Stimulated activated CD4-positive, alpha-beta T cell treated with anti-CD3 and anti-CD28 coated beads, Interleukin-4, amount 100 ng/mL, for 1 hour (primary cell): ENCODE results near the gene VPS13D.
A peak's percentile ranks its signal among the peaks of the same experiment; 100 is the strongest.

Source experiments
- DNase-seq: peaks from one replicate; pipeline ENCODE4 v3.0.0-alpha.2; 2020

The VPS13D gene

DNA sequence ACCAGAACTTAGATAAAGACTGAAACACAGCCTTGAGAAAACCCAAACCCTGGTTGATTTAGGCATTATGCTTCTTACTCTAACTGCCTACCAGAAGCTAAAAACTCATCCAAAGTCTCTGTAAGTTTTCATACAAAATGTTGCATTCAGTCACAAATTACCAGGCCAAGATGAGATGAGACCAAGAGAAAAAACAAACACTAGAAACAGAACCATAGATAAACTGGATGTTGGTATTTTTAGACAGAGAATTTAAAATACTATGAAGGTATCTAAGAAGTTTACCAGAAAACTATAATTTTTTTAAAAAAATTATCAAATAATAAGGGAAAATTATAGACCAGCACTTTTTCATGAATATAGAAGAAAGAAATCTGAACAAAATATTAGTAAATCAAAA, 180.5 kb downstream of the VPS13D start:
- DNase-seq = no peak

DNA sequence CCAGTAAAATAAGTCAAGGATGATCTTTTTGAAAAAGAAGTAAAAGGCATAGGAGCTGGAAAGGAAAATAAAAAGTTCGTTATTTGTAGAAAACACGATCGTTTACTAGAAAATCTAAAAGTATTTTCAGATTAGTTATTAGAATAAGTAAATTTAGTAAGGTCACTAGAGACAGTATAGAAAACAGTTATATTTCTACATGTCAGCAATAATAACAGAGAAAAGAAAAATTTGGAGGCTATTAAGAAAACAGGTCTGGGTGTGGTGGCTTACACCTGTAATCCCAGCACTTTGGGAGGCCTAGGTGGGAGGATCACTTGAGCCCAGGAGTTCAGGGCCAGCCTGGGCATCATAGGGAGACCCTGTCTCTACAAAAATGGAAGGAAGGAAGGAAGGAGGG, 181.3 kb downstream of the VPS13D start:
- no peak for DNase-seq

DNA sequence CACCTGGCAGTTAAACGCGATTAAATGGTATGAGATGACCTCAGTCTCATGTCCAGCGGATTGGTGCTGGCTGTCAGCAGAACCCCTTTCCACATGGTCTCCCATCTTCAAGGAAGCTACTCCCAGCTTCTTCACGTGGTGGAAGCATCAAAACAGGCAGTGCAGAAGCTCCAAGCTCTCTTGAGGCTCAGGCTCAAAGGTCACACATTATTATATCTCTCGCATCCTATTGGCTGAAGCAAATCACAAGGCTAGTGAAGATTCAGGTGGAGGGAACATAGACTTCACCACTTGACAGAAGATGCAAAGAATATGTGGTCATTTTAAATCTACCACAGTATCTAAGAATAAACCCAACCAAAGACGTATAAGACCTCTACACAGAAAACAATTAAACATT, 181.9 kb downstream of the VPS13D start:
- DNase-seq = no peak

DNA sequence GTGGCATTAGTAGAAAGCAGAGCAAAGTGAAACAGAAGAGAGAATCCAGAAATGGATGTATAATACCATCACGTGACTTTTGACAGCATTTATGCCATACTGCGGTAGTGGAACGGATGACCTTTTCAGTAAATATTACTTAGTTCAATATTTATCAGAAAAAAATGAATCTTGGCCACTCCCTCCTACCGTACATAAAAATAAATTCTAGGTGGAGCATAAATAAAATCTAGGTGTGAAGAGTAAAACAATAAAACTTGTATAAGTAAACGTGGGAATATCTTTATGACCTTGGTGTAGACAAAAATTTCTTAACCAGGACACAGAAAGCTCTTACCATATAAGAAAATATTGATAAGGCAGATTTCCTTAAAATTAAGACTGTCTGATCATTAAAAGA, 182.6 kb downstream of the VPS13D start:
- no peak for DNase-seq

DNA sequence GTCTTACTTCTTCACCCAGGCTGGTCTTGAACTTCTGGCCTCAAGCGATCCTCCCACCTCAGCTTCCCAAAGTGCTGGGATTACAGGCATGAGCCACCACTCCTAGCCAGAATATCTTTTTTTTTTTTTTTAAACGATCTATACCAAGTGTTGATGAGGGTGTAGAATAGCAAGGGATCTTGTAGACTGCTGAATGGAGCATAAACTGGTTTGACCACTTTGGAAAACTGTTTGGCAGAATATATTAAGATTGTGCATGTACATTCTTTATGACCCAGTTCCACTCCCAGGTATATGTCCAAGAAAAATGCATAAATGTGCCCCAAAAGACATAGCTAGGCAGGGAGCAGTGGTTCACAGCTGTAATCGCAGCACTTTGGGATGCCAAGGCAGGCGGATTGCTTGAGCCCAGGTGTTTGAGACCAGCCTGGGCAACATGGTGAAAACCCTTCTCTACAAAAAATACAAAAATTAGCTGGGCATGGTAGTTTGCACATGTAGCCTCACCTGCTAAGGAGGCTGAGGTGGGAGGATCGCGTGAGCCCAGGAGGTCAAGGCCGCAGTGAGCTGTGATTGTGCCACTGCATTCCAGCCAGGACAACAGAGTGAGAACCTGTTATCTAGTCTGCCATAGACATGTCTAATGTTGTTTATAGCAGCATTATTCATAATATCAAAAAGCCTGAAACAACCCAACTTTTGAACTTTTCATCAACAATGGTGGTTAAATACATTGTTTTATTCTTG, 184.0 kb downstream of the VPS13D start:
- DNase-seq = no peak

DNA sequence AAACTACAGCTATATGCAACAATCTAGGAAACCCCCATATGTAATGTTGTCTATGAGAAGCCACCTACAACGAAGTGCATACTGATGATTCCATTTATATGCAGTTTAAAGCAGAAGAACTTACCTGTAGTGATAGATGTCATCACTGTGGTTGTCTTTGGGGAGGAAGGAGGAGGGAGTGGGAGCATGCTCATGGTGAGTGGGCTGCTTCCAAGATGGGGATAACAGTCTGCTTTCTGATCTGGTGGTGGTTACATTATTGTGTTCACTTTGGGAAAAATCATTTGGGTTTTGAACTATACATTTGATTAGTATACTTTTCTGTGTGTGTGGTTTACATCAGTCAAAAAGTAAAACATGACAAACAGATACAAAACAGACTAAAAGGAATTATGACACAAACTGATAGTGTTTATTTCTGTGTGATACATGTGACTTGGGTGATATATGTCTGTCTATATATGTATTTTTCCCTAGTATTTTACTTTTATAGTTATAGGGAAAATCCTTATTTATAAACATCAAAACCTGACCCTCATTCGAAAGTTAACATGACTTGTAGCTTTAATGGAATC, 184.7 kb downstream of the VPS13D start:
- no peak for DNase-seq

DNA sequence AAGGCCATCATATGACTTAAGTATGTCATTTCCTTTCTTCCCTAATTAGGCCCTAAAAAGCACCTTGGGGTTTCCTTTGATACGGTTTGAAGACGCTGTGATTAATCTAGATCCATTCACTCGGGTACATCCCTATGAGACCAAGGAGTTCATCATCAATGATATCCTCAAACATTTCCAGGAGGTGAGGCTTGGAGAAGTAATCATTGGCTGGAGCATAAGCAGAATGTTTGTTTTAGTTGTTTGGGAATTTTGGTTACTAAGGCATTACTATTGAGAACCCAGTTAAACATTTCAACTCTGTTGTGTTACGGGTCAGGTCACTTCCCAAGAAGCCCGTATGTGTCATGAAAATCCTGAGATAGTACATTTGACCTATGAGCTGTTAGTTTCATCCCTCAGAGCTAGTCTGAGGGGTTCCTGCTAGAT, 185.2 kb downstream of the VPS13D start:
- DNase-seq = no peak

DNA sequence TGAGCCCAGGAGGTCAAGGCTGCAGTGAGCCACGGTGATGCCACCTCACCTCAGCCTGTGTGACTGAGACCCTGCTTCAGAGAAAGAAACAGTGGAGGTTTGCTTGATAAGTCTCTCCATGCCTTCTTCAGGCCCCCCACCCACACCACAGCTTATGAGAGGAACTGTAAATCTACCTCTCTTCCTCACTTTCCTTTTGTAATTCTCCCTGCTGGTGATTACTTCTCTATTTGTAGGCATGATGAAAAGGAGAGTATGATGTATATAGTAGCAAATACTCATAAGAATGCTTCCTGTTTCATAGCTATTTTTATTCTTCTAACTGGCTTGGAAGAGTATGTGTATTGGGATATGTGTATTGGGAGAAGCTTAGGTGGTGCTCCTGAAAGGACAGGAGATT, 186.3 kb downstream of the VPS13D start:
- DNase-seq = no peak

DNA sequence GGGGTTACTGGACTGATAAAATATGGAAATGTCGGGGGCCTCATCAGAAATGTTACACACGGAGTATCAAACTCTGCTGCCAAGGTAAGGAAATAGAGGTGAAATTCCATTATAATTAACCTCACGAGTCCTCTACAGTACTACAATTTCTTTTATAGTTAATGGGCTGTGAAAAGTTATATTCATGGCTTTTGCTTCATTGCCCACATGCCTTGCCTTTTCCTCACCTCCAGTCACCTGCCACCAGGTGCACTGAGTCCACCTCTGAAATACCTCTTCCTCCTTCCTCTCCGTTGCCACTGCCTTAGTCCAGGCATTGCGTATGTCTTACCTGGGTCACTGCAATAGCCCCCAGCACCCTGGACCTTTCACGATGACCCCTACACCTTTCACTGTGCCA, 186.9 kb downstream of the VPS13D start:
- DNase-seq = no peak

DNA sequence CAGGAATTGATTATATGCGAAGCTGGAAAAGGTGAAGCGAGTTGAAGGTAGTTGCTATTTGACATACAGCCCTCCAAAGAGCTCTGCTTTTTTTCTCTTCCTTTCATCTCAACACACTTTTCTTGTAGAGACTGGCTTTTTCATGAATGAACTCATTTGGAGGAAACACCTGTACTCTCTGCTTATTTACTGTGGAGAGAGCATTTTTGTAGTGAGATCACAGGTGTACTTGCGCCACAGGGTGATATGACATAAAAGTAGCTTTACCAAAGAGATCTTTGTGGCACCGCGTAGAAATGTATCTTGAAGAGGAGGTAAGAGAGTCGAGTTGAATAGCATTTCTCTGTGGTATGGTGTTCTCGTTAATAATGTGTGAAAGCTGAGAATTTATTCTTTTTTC, 187.6 kb downstream of the VPS13D start:
- no peak for DNase-seq

DNA sequence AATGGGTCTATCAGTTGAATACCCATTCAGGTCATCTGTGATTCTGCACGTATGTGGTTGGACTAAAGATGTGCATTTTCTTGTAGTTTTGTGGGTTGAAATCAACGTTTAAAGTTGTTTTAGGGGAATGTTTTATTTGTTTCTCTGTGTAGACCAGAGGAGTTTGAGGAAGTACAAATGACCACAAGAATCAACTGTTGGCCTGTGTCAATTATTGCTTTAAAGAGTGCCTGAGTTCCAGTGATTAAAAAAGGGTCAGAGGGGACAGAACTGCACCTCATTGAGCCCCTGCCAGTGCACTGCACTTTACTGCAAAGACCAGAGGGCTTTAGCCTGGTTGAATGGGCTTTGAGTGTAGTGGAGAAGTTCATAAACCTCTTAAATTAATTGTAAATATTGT, 190.3 kb downstream of the VPS13D start:
- no peak for DNase-seq

DNA sequence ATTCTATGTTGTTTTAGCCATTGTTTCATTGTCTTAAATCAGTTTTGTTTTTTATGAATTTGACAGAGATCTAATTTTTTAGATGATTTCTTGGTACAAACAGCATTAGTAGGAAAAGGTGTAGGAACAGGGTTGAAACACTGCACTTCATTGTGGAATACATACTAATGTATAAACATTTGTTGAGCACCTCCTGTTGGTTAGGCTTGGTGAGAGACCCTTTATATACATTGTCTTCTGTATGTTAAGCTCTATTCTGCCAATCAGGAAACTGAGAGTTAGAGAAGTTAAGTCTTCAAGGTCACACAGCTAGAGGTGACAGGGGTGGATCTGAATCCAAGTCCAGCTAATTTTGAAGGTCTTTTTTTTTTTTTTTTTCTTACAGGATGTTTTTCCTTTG, 192.7 kb downstream of the VPS13D start:
- no peak for DNase-seq

DNA sequence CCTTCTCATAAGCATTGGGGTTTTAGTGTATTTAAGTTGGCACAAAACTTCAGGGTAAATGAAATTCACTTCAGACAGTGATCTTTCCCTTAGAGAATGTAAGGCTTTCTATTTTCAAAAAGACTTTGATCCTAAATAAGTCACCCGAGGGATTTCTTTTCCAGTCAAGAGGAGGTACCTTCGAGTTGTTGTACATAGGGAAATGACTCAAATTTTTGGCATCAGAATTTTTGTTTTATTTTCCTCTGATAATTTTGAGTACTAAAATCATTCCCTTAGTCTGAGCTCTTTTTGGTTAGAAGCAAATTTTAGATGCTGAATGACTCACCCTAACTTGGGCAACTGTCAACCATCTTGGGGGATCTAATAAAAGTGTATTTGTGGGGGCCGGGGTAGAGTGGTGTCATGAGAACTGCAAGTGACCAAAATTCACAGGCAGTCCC, 194.3 kb downstream of the VPS13D start:
- DNase-seq = no peak

DNA sequence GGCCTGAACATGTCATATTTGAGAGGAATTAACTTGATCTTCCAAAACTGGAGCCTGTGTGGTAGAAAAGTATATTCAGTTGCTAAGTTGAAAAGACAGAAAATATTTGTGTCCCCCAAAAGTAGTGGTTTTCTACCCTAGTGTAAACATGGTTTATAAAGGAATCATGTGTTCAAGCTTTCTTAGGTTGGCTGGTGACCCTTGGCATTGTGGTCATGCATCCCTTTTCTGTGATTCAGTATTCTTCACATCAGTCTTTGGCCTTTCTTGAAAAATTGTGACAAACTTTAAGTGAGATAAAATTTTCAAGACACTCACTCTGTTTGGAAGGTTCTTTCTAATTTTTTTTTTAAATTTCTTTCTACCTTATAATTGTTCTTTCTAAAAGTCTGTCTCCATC, 195.0 kb downstream of the VPS13D start:
- DNase-seq = no peak

DNA sequence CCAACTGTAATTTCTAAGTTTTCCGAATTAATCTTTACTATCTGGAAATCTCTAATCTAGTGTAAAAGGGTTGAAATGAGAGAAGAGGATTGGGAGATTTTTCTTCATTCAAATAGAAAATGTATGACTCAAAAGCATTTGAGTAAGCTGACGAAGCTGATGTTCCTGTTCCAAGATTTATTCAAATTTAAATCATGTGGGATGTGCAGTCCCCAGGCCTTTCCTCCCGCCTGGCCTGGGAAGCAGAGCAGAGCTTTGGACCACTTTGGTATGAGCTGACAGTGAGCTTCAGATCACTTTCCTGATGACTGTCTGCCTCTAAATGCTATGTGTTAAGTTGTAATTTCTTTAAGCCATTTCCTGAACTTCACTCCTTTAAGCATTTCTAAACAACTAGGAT, 196.2 kb downstream of the VPS13D start:
- DNase-seq = no peak

DNA sequence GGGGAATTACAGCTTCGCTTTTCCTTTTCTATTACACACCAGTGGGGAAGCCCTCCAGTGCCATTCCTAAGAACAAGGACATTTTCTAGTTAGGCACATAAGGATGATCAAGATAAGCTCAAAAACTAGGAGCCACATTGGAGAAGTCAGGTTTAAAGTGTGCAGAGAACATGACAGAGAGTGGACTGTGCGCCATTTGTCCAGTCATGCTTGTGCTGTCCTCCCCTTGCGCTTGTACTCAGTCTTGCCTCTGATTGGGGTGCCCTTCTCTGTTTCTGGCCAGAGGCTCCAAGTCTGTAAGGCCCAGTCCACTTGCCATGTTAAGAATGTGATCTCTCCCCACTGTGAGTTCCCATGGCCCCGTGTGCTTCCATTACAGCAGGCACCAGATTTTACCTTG, 198.5 kb downstream of the VPS13D start:
- no peak for DNase-seq

DNA sequence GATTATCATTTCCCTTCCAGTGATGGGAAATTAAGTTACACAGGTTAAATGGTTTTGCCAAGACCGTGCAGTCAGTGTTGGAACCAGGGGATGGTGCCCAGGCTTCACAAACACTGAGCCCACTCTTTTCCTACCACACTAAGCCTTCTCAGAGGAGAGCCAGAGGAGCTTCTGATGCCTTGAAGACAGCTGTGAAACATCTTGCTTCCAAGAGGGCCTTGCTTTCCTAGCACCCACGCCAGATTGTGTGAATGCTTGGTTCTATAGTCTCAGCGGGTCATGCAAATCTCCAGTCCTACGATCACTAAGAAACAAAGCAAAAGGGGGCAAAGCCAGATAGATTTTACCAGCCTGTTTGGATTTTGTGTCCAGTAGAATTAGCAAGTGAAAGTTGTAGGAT, 200.7 kb downstream of the VPS13D start:
- DNase-seq = no peak

DNA sequence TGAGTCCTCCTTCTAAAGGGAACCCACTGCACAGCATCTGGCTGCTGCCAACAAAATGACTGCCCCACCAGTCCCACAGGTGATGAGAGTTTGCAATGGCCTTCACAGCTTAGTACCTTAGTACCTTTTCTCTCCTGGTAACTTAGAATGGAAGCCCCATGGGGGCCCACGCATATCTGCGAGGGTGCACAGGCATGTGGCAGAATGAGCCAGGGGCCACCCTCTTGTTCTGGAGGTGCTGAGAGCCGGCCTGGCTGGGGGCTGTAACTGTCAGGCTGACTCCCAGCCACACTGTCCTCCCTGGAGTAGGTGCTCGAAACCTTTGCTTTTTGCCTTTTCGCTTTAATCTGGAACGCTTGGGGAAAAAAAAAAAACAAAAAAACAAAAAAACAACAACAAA, 203.1 kb downstream of the VPS13D start:
- DNase-seq = no peak

DNA sequence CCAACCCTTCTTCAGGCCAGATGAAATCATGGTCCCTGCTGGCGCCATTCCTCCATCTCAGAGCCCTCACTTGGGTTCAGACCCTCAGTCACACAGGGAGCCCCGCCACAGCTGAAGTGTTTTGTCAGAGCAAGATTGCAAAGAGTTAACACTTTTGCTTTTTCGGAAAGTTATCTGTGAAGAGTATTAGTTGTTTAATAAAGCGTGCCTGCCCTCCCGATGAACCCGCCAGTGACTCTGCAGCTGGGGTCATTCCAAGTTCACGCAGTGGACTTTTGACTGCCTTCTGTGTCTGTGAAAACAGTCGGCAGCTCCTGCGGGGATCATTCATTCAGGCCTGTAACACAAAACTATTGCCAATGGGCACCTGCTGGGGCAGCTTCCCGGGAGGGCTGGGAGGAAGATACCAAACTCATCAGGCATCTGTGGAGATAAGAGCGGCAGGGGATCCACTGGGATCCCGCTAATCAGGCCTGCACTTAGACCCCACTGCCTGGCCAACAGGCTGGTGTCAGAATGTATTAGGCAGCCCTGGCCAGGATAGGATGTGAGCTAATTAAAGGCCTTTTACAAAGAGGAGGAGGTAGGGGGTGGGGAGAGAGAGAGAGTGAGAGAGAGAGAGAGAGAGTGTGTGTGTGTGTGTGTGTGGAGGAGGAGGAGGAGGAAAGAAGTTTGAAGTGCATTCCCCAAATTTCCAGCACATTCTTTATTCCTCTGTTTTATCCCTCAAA, 203.7 kb downstream of the VPS13D start:
- DNase-seq = no peak

DNA sequence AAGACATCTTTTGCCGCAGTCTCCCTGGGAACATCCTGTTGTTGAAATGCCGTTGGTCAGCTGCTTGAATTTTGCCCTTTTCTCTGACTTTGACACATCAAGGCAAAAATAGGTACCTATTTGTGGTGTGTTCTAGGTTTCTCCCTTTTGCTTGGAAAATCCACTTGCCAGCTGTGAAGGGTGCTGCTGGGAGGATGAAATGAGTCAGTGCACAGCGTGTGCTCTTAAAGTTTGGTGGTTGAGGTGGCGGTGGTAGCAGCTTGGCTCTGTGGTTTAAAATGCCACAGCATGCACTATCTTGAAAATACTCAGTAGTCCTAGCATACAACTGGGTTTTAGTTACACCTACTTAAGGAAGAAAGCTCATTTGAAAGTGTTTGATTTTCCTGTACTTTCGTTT, 204.3 kb downstream of the VPS13D start:
- peak; percentile 52 for DNase-seq

DNA sequence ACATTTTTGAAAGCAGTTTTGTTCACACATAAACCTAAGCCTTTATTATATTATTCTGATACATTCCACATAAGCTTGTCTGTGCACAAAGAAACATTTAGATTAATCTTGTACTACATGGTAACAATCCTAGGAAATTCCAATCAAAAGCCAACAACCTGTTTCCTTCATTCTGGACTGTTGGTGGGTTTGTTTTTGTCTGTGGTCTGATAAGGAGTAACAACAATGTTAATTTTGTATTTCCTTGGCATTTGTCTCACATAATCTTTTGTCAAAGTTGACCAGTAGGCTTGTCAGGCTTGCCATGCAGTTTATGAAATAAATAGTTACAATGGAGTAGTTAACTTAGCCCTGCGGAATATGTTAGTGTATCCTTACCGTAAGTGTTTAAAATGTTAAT, 204.9 kb downstream of the VPS13D start:
- DNase-seq = no peak

DNA sequence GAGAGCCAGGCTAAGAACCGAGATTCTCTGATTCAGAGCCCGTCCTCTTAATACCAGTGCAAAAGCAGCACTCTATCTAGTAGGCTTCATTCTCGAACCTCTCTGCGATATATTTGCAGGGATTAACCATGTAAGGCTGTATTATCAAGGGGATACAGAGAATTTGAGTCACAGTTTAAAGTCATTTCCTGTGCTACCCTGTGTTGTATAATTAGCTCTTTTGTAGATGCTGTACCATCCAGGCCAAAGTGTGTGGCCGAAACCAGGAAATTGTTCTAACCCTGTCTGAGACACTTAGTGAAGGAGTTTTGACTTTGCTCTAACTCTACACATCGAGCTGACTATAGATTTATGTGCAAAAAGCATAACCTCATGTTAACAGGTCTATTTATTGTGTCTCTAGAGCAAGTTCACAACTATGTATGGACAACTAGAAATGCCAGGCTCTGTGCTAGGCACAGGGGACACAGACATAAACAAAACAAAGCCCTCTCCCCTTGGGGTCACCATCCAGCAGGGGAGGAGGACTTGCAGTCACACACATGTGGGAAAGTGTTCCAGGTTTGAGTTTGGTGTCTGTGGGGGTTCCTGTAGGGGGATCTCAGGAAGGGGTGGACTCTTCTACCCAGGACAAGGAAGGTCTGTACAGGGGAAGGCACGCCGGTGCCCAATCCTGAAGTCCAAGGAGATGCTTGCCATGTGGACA, 206.0 kb downstream of the VPS13D start:
- peak; percentile 29 for DNase-seq

DNA sequence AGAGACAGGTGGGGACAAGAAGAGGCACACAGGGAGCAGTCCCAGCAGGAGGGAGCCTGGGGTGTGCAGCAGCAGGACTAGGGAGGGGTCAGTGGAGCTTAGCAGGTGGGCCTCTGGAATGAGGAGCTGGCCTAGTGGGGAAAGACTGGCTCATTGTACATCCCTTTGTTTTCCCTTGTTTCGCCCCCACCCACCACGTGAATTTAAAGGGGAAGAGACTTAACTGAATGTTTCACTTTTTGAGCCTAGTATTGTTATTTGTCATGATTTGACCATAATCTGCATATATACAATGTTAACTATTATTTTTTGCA, 206.5 kb downstream of the VPS13D start:
- DNase-seq = no peak
